HFF-Myc (cell line): ENCODE data around the gene MAEA.

Experiments used
- DNase-seq: peaks from one replicate; pipeline ENCODE4 v3.0.0-alpha.2; 2011; ENCODE audit warnings: low read depth; ENCODE audit errors: extremely low read depth
- H3K4me3 ChIP-seq: replicated peaks from 2 replicates; pipeline ENCODE4 v1.5.1; 2011; ENCODE audit warnings: low read depth, mild to moderate bottlenecking, control low read depth, low read length
- TF ChIP-seq, protein P1 (sequence below): IDR thresholded peaks from 2 replicates; pipeline ENCODE4 v1.5.1; 2012; ENCODE audit warnings: mild to moderate bottlenecking, low read depth, low read length, control low read depth; ENCODE audit errors: missing control alignments

Gene MAEA

DNA sequence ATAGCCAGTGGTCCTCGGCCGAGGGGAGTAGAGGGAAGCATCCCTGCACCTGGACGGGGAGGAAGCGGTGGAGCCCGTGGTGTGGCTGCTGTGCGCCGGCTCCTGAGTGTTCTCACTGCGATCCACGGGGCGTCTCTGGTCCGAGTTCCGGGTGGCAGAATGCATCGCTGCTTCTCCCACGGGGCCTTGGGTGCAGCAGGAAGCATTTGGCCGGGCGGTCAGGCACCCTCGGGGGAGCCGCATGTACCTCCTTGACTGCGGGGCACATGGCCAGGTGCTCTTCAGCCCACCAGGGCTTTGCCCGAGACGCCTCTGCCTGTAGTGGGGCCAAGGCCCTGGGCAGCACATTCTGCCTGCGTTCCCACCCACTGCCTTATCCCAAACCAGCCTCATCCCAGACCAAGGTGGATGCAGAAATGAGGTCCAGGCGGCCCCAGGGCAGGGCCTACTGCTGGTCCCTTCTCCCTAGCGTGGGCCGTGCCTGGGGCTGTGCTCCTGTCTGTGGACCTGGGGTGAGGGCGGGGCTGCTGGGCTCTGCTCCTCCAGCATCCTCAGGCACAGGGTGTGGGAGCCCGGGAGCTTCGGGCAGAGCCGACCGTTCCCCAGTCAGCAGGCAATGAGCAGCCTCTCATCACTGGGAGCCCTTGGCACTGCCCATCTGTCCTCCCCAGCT, 89.0 kb downstream of the MAEA start:
- DNase-seq, result no peak
- TF ChIP-seq, protein P1, sequence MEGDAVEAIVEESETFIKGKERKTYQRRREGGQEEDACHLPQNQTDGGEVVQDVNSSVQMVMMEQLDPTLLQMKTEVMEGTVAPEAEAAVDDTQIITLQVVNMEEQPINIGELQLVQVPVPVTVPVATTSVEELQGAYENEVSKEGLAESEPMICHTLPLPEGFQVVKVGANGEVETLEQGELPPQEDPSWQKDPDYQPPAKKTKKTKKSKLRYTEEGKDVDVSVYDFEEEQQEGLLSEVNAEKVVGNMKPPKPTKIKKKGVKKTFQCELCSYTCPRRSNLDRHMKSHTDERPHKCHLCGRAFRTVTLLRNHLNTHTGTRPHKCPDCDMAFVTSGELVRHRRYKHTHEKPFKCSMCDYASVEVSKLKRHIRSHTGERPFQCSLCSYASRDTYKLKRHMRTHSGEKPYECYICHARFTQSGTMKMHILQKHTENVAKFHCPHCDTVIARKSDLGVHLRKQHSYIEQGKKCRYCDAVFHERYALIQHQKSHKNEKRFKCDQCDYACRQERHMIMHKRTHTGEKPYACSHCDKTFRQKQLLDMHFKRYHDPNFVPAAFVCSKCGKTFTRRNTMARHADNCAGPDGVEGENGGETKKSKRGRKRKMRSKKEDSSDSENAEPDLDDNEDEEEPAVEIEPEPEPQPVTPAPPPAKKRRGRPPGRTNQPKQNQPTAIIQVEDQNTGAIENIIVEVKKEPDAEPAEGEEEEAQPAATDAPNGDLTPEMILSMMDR, result no peak
- H3K4me3 ChIP-seq, result no peak overlapping the region

DNA sequence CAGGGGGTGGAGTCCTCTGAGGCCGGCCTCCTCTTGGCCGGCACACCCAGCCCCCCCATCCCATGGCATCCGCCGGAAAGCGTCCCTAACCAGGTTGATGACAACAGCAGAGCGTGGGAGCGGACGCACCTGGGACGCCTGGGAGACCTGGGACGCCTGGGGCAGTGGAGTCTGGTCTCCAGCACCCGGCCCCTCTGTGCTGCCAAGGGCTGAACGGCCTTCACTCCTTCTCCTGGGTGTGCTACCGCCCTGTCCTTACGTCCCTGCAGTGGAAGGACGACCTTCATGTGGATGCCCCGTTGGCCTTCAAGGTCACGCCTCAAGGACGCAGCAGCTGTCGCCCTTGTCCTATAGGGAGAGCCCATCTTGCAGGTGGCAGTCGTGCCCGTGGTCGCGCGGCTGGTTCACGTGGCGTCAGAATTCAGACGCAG, 89.7 kb downstream of the MAEA start:
- TF ChIP-seq, protein P1, result no peak
- no peak for DNase-seq
- no peak overlapping the region for H3K4me3 ChIP-seq

DNA sequence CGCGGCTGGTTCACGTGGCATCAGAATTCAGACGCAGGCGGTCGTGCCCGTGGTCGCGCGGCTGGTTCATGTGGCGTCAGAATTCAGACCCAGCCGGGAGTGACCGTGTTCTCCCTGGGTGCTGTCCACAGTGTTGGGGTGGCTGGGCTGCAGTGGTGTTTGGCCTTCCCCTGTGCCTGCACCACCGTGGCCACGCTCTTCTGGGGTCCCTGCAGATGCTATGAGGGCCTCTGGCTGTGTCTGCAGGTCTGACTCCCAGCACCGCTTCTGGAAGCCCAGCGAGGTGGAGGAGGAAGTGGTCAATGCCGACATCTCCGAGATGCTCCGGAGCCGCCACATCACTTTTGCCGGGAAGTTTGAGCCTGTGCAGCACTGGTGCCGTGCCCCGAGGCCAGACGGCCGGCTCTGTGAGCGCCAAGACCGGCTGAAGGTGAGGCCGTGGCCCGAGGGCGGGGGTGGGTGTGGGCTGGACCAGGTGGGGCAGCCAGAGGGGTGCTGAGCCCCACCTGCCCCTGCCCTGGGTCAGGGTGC, 90.2 kb downstream of the MAEA start:
- no peak for DNase-seq

DNA sequence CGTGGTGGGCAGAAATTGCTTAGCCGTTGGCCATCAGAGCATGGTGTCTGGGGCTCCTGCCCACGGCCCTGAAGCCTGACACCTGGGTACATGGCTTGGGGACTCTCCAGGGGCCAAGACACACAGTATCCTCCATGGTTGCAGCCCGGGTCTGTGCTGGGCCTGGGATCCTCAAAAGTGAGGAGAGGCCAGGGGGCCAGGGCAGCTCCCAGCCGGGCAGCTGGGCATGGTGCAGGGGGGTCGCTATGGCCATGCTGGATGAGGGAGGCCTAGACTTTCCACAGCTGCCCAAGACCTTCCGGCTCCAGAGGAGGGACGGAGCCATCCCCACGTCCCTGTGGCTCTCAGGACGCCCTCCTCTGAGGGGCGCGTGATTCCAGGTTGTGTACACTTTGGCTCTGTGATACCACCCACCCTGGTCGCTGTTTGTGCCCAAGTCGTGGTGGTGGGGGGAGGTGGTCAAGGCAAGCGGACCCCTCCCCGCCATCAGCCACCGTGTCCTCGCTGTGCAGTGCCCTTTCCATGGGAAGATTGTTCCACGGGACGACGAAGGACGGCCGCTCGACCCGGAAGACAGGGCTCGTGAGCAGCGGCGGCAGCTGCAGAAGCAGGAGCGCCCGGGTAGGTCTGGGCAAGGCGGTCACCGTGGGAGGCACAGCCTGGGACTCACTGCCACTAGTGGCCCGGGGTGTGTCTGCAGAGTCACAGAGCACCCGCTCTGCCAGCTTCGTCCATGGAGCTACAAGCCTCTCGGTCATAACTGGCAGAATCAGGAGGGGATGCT, 90.9 kb downstream of the MAEA start:
- H3K4me3 ChIP-seq, result no peak overlapping the region
- no peak for DNase-seq
- TF ChIP-seq, protein P1, result no peak

More for the DNA sequence above, 90.2 kb downstream of the MAEA start:
- H3K4me3 ChIP-seq, result no peak overlapping the region
- TF ChIP-seq, protein P1, result no peak

DNA sequence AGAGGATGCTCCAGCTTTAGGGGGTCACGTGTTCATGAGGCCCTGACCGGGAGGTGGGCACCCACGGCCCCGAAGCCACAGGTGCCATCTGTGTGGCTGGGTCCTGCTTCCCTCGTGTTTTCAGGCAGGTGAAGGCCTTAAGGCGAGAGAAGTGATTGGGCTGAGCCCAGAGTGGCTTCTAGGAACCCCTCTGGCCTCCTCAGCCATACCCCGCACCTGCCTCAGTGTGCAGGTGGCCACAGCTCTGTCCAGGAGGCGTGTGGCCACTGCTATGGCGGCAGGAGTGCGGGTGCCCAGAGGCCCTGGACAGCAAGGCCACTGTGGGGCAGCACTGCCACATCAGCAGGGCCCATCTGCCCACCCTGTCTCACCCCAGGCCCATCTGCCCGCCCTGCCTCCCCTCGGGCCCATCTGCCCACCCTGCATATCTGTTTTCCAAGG, 91.5 kb downstream of the MAEA start:
- TF ChIP-seq, protein P1, result no peak
- H3K4me3 ChIP-seq, result no peak overlapping the region
- DNase-seq, result no peak

DNA sequence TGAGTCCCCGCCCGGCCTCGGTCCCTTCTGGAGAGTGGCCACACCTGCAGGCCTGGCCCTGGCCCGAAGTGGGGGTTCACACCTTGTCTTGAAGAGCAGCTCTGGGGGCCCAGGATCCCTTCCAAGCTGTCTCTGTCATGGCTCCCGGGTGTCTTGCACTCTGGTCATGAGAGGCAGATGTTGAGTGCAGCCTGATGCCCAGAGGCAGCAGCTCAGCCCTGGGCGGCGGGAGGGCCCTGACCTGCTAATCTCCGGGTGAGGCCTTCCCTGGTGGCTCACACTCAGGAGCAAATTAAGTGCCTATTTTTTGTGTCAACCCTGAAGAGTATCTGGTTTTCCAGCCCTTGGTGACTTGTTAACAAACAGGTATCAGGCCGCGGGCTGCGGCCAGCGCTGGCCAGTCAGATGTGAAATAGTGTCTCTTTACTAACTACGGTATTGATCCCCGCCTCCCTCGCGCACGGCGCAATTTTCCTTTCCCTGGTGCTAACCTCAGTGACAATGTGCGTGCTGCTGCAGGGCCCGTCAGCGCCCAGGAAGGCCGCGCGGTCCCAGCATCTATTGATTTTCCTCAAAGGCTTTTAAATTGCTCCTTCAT, 92.4 kb downstream of the MAEA start:
- no peak overlapping the region for H3K4me3 ChIP-seq
- TF ChIP-seq, protein P1, result no peak
- DNase-seq, result no peak
